CD4-positive, alpha-beta T cell (primary cell): ENCODE results near the gene CIZ1. TPM values are rescaled to one million over a fixed set of nuclear protein-coding genes. Genes with fewer than 3 reads are reported as not detected.

Experiments
- ATAC-seq: fragments of 200-7000 bp; cut with Tn5 transposase; one replicate; pipeline ENCODE4 v1.10.0; 2022; ENCODE audit warnings: mild to moderate bottlenecking; ENCODE audit not compliant: poor library complexity
- CTCF ChIA-PET: fragments of 350-600 bp; sonication (Branson Sonifier 250); formaldehyde crosslinking; loops from one replicate; lab custom pipeline; 2021; ENCODE audit warnings: antibody characterized with exemption, inconsistent platforms; lab: Charles Lee
- POLR2A ChIA-PET: fragments of 350-600 bp; sonication (Branson Sonifier 250); formaldehyde crosslinking; loops from one replicate; lab custom pipeline; 2021; ENCODE audit warnings: antibody characterized with exemption, inconsistent platforms; lab: Charles Lee
- DNase-seq, 14 experiments: peaks; one replicate each; pipeline ENCODE4 v3.0.0-alpha.2; 2013 to 2020; ENCODE audit warnings: mixed read lengths in 2 of 14
- H3K27ac ChIP-seq, 2 donors: one replicate each; pipeline versions ENCODE4 v1.5.1 to v1.7.0; 2013; ENCODE audit warnings: low read length in 2 of 2, low read depth in 1 of 2, mild to moderate bottlenecking in 1 of 2
- H3K27me3 ChIP-seq, 2 experiments: 1 replicate in 1 of 2; 2 replicates in 1 of 2; pipeline versions ENCODE4 v1.6.1 to v1.7.0; 2013; ENCODE audit warnings: low read length in 2 of 2, control low read depth in 1 of 2, mild to moderate bottlenecking in 1 of 2, moderate library complexity in 1 of 2; ENCODE audit not compliant: insufficient read depth in 2 of 2, control insufficient read depth in 1 of 2
- H3K36me3 ChIP-seq: one replicate; pipeline ENCODE4 v1.6.1; 2013; ENCODE audit warnings: low read length, control low read depth; ENCODE audit not compliant: insufficient read depth
- H3K4me1 ChIP-seq: one replicate; pipeline ENCODE4 v1.6.1; 2013; ENCODE audit warnings: low read length, control low read depth; ENCODE audit not compliant: insufficient read depth
- H3K4me3 ChIP-seq: one replicate; pipeline ENCODE4 v1.5.1; 2013; ENCODE audit warnings: mild to moderate bottlenecking, low read length, moderate library complexity
- H3K9me3 ChIP-seq, 2 experiments: 1 replicate in 1 of 2; 2 replicates in 1 of 2; pipeline versions ENCODE4 v1.6.1 to v1.7.0; 2013; ENCODE audit warnings: low read length in 2 of 2, mild to moderate bottlenecking in 2 of 2, control low read depth in 1 of 2, moderate library complexity in 1 of 2; ENCODE audit not compliant: control insufficient read depth in 1 of 2, insufficient read depth in 1 of 2
- H3K27ac Mint-ChIP-seq: one replicate; pipeline ENCODE4 v1.8.0; 2020; ENCODE audit warnings: mixed read lengths
- H3K27me3 Mint-ChIP-seq: one replicate; pipeline ENCODE4 v1.8.0; 2021; ENCODE audit warnings: mixed read lengths
- H3K36me3 Mint-ChIP-seq: one replicate; pipeline ENCODE4 v1.8.0; 2021; ENCODE audit warnings: low read depth, mixed read lengths
- H3K4me1 Mint-ChIP-seq: one replicate; pipeline ENCODE4 v1.8.0; 2021; ENCODE audit warnings: low read depth, mixed read lengths
- H3K4me3 Mint-ChIP-seq: one replicate; pipeline ENCODE4 v1.8.0; 2020; ENCODE audit warnings: mild to moderate bottlenecking, mixed read lengths
- H3K9me3 Mint-ChIP-seq: one replicate; pipeline ENCODE4 v1.8.0; 2020; ENCODE audit warnings: mixed read lengths
- intact Hi-C, 2 experiments: fragments of 100-400 bp; cut with DNase I in 1 of 2; cut with micrococcal nuclease in 1 of 2; formaldehyde crosslinking; loops; one replicate each; pipeline versions ENCODE4 v1.15.1 to v1.9.0; 2023 to 2025; cut with DNase I, micrococcal nuclease
- total RNA-seq, 174 experiments: library from RNA in 2 of 174; stranded (reverse) in 2 of 174; gene quantifications; one replicate each; pipeline ENCODE4 v1.2.3 and lab custom pipeline; 2021 to 2026
- TF ChIP-seq, protein P1 (sequence below): fragments of 200-600 bp; IDR thresholded peaks from one replicate; pipeline ENCODE4 v1.8.0; 2022; ENCODE audit warnings: antibody characterized with exemption, mild to moderate bottlenecking

CIZ1 gene
- total RNA-seq, 2 experiments from 2014 or later = 106 to 107 TPM

DNA sequence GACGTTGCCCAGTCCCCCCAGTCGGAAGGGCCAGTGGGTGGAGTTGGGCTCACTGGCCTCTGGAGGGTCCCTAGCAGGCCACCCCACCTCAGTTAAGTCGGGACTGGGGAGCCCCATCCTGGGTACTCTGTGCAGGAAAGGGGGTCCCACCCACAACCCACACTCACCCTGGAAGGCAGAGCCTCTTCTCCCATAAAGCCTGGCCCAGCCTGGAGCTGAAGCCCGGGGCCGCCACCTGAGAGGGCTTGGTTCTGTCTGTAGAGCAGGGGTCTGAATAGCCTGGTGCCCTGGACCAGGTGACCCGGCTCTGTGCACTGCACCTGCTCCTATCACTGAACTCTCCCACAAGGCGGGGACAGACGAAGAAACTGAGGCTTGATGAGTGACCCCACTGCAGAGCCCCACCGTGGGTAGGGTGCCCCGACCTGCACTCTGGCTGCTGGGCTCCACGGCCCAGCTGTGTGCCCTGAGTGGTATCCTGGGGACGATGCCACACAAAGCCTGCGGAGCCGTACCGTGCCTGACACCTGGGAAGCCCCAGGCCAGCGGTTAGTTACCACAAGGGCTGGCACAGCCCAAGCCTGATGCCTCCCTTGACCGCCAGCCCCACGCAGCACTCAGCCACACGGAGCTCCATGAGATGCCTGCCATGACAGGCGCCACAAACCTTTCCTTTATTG lies 71.2 kb downstream of the CIZ1 start:
- H3K27ac Mint-ChIP-seq = no peak overlapping the region
- DNase-seq (peak in 1 of 14 experiments; percentile 29), ATAC-seq (no peak)
- H3K9me3 Mint-ChIP-seq = no peaks in the 10 kb centered on the region
- no peak overlapping the region for H3K4me3 Mint-ChIP-seq
- no peaks in the 10 kb centered on the region for H3K27me3 ChIP-seq
- no peaks in the 10 kb centered on the region for H3K27me3 Mint-ChIP-seq
- peaks cover 23% of the 10 kb centered on the region for H3K4me1 ChIP-seq
- H3K4me1 Mint-ChIP-seq = peaks cover 12% of the 10 kb centered on the region
- POLR2A ChIA-PET = no interaction called here
- TF ChIP-seq, protein P1, sequence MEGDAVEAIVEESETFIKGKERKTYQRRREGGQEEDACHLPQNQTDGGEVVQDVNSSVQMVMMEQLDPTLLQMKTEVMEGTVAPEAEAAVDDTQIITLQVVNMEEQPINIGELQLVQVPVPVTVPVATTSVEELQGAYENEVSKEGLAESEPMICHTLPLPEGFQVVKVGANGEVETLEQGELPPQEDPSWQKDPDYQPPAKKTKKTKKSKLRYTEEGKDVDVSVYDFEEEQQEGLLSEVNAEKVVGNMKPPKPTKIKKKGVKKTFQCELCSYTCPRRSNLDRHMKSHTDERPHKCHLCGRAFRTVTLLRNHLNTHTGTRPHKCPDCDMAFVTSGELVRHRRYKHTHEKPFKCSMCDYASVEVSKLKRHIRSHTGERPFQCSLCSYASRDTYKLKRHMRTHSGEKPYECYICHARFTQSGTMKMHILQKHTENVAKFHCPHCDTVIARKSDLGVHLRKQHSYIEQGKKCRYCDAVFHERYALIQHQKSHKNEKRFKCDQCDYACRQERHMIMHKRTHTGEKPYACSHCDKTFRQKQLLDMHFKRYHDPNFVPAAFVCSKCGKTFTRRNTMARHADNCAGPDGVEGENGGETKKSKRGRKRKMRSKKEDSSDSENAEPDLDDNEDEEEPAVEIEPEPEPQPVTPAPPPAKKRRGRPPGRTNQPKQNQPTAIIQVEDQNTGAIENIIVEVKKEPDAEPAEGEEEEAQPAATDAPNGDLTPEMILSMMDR = no peak
- peaks cover 22% of the 10 kb centered on the region for H3K36me3 Mint-ChIP-seq
- H3K27ac ChIP-seq = no peak overlapping the region
- CTCF ChIA-PET = interaction anchor here (1.1 kb wide), 1 partner anchor 177 kb away, joined by 3 read pairs; no protein-coding TSS in a partner anchor
- no peaks in the 10 kb centered on the region for H3K9me3 ChIP-seq
- intact Hi-C loops = loop anchor here in 1 of 2 experiments (10.0 kb wide), 1 partner anchor 205 kb away; the partner anchor contains the start of genes COQ4 and TRUB2
- H3K36me3 ChIP-seq = peaks cover 37% of the 10 kb centered on the region
- H3K4me3 ChIP-seq = no peak overlapping the region

DNA sequence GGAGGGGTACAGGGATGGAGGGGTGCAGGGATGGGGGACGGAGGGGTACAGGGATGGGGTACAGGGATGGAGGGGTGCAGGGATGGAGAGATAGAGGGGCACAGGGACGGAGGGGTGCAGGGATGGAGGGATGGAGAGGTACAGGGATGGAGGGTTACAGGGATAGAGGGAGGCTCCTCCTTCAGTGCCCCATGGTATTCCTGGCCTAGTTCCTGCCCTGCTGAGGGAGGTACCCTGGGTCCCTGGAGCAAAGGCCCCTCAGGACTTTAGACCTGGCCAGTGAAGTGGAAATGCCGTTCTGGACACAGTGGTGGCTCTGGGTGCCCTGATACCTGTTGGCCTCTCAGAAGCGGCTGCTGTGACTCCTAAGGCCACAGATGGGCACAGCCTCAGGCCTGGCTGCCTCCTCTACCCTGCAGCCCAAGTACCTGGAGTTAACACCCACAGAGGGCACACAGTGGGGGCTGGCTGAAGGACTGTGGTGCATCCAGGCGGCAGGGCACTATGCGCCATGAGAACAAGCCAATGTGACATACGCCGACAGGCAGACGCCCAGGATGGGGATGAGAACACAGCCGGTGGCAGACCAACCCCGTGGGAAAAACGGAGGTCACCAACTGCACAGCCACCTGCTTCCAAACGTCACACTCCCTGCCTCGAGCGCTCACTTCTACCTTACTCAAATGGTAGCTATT lies 72.3 kb downstream of the CIZ1 start:
- no peak overlapping the region for H3K4me3 Mint-ChIP-seq
- TF ChIP-seq, protein P1 = no peak
- no peaks in the 10 kb centered on the region for H3K27me3 Mint-ChIP-seq
- no peak overlapping the region for H3K27ac Mint-ChIP-seq
- Histone ChIP-seq H3K36me3 (peaks cover 34% of the 10 kb centered on the region), H3K27ac (no peak overlapping the region), H3K4me1 (peaks cover 15% of the 10 kb centered on the region), H3K4me3 (no peak overlapping the region), H3K27me3 (no peaks in the 10 kb centered on the region), H3K9me3 (no peaks in the 10 kb centered on the region)
- ATAC-seq (no peak), DNase-seq (peak in 1 of 14 experiments; percentile 21)
- ChIA-PET POLR2A (no interaction called here), CTCF (interaction anchor here (1.1 kb wide), 1 partner anchor 176 kb away, joined by 3 read pairs; no protein-coding TSS in a partner anchor)
- H3K36me3 Mint-ChIP-seq = peaks cover 22% of the 10 kb centered on the region
- H3K4me1 Mint-ChIP-seq = peaks cover 6% of the 10 kb centered on the region
- no peaks in the 10 kb centered on the region for H3K9me3 Mint-ChIP-seq
- intact Hi-C loops = loop anchor here (5.0 to 10.0 kb wide), 4 partner anchors 82 to 182 kb away; partner anchors contain the start of gene DPM2 (in 1 of the 2)

DNA sequence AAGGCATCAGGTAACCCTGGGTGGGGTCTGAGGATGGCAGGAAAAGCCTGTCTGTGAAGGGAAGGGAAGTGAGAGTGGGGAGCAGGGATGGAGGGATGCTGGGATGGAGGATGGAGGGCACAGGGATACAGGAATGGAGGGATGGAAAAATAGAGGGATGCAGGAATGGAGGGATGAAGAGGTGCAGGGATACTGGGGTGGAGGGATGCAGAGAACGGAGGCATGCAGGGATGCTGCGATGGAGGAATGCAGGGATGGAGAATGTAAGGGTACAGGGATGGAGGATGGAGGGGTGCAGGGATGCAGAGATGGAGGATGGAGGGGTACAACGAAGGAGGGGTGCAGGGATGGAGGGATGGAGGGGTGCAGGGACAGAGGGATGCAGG lies 72.9 kb downstream of the CIZ1 start:
- H3K36me3 Mint-ChIP-seq = peaks cover 21% of the 10 kb centered on the region
- no peaks in the 10 kb centered on the region for H3K27me3 Mint-ChIP-seq
- no peak for DNase-seq
- intact Hi-C loops = loop anchor here (5.0 to 10.0 kb wide), 4 partner anchors 81 to 181 kb away; partner anchors contain the start of gene DPM2 (in 1 of the 2)
- H3K4me3 ChIP-seq = no peak overlapping the region
- H3K4me3 Mint-ChIP-seq = no peak overlapping the region
- peaks cover 6% of the 10 kb centered on the region for H3K4me1 Mint-ChIP-seq
- no peak overlapping the region for H3K27ac Mint-ChIP-seq
- H3K9me3 ChIP-seq = peaks cover 0 to 5% of the 10 kb centered on the region in 2 experiments
- H3K27me3 ChIP-seq = no peaks in the 10 kb centered on the region
- ATAC-seq = no peak
- POLR2A ChIA-PET = no interaction called here
- H3K36me3 ChIP-seq = peaks cover 32% of the 10 kb centered on the region
- TF ChIP-seq, protein P1 = no peak
- no peak overlapping the region for H3K27ac ChIP-seq
- CTCF ChIA-PET = interaction anchor here (0.7 to 1.9 kb wide), 10 partner anchors 10 to 188 kb away, joined by 3 to 17 read pairs (median 6); partner anchors contain the start of gene PIP5KL1
- H3K4me1 ChIP-seq = peaks cover 15% of the 10 kb centered on the region
- H3K9me3 Mint-ChIP-seq = no peaks in the 10 kb centered on the region
